VCaP (cell line): Measurements from ENCODE around the gene ASNSD1.
"Not testable (repeated sequence)": the region's sequence is repeated elsewhere in the genome, so short reads cannot be mapped to it uniquely, and the experiment has no call there.

Experiments used
- H3K27ac ChIP-seq: fragments of 450-650 bp; 2 replicates; pipeline ENCODE4 v1.5.1; 2017
- TF ChIP-seq, protein P1 (sequence below): fragments of 450-650 bp; conservative IDR thresholded peaks from 2 replicates; pipeline ENCODE4 v1.5.1; 2017; ENCODE audit warnings: mild to moderate bottlenecking, moderate library complexity

Gene ASNSD1

DNA sequence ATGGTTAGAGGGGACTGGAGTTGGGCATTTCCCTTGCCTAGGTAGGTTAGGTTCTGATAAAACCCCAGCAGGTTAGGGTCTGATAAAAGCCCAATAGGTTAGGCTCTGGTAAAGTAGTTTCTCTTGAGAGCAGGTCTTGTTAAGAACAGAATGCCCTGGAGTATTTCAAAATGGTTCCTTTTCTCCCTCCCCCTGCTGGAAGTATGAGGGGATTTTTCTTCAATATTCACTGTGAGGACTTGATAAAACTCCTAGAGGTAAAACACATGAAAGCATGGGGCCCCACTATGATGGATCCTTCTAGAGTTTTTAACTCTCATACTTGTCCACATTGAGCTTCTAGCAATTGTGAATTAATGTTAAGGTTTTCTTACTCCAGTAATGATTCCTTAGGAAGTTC is 40.8 kb downstream of the ASNSD1 start:
- TF ChIP-seq, protein P1, sequence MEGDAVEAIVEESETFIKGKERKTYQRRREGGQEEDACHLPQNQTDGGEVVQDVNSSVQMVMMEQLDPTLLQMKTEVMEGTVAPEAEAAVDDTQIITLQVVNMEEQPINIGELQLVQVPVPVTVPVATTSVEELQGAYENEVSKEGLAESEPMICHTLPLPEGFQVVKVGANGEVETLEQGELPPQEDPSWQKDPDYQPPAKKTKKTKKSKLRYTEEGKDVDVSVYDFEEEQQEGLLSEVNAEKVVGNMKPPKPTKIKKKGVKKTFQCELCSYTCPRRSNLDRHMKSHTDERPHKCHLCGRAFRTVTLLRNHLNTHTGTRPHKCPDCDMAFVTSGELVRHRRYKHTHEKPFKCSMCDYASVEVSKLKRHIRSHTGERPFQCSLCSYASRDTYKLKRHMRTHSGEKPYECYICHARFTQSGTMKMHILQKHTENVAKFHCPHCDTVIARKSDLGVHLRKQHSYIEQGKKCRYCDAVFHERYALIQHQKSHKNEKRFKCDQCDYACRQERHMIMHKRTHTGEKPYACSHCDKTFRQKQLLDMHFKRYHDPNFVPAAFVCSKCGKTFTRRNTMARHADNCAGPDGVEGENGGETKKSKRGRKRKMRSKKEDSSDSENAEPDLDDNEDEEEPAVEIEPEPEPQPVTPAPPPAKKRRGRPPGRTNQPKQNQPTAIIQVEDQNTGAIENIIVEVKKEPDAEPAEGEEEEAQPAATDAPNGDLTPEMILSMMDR = no peak
- no peak overlapping the region for H3K27ac ChIP-seq

DNA sequence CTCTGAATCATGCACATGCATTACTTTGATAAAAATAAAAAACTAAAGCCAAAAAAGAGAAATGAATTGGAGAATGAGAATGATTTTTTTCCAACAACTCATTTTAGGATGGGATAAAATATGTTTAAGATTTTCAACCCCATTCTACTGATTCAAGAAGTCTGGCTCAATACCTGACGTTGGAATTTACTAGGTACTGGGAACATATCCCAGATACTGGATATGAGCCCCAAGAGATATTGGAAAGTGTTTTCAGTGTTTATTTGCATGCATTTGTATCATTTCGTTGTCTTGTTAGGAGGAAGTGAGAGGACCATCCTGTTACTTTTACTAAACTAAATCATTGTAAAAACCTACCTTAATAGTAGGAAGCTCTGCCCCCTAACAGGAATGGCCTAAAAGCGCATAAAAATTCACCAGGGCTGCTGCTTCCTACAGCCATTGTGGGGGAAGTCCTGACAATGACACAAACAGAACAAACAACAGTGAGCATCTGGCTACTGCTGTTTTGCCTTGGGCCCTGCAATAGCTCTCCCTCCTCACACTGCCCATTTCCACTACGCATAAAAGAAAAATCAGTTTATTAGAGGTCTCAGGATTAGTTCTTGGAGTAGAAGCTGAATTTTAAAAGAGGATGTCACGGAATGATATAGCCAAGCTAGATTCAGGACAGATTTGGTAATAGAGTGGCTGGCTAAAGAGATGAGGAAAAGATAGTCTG is 48.4 kb downstream of the ASNSD1 start:
- no peak overlapping the region for H3K27ac ChIP-seq
- TF ChIP-seq, protein P1 = no peak

DNA sequence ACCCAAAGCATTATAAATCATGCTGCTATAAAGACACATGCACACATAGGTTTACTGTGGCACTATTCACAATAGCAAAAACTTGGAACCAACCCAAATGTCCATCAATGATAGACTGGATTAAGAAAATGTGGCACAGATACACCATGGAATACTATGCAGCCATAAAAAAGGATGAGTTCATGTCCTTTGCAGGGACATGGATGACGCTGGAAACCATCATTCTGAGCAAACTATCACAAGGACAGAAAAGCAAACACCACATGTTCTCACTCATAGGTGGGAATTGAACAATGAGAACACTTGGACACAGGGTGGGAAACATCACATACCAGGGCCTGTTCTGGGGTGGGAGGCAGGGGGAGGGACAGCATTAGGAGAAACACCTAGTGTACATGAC is 56.3 kb downstream of the ASNSD1 start:
- H3K27ac ChIP-seq = not testable (repeated sequence)

DNA sequence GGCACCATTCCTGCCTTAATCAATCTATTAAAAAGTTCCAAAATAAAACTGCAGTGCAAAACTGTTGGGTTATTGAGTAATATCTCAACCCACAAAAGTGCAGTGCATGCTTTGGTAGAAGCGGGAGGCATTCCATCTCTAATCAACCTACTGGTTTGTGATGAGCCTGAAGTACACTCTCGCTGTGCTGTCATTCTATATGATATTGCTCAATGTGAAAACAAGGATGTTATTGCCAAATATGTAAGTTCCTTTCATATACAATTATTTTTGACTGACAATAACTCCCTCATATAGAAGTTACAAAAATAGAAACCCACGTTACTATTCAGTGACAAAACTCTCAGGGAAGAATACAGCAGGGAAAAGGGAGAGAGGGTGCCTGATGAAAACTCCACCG is 58.3 kb downstream of the ASNSD1 start:
- H3K27ac ChIP-seq = no peak overlapping the region
- TF ChIP-seq, protein P1 = no peak
